C1 segment of cervical spinal cord (tissue), 14 donors: ENCODE results near the gene KIF1A.

Source experiments
- DNase-seq, 14 donors: peaks; one replicate each; lab custom pipeline; 2025; lab: John Stamatoyannopoulos, UW

The KIF1A gene

GRCh38 chr2:240819126-240819857, 727 bp downstream of the KIF1A start:
- peak in 2 of 14 donors; percentile 47 to 61 for DNase-seq

GRCh38 chr2:240818293-240819125, 1.5 kb downstream of the KIF1A start:
- peak in 9 of 14 donors; percentile 33 to 78 (median 59) for DNase-seq

- no peak for DNase-seq
These were observed 2.3 kb downstream of the KIF1A start for GRCh38 chr2:240817496-240818292.

- DNase-seq, result no peak
These were observed 3.2 kb downstream of the KIF1A start for GRCh38 chr2:240816584-240817495.

GRCh38 chr2:240815761-240816583, 4.0 kb downstream of the KIF1A start:
- DNase-seq, result no peak

GRCh38 chr2:240814946-240815760, 4.9 kb downstream of the KIF1A start:
- DNase-seq, result no peak

GRCh38 chr2:240814280-240814679, 5.7 kb downstream of the KIF1A start:
- DNase-seq, result no peak

GRCh38 chr2:240813231-240813921, 6.6 kb downstream of the KIF1A start:
- no peak for DNase-seq

- DNase-seq, result no peak
These were observed 7.3 kb downstream of the KIF1A start for GRCh38 chr2:240812721-240813120.

- no peak for DNase-seq
These were observed 7.7 kb downstream of the KIF1A start for GRCh38 chr2:240812301-240812680.

GRCh38 chr2:240811346-240812300, 8.4 kb downstream of the KIF1A start:
- DNase-seq, result no peak

- peak in 1 of 14 donors; percentile 38 for DNase-seq
These were observed 9.4 kb downstream of the KIF1A start for GRCh38 chr2:240810621-240811020.

GRCh38 chr2:240810199-240810598, 9.8 kb downstream of the KIF1A start:
- peak in 1 of 14 donors; percentile 38 for DNase-seq

GRCh38 chr2:240809276-240809675, 10.7 kb downstream of the KIF1A start:
- DNase-seq, result no peak

- no peak for DNase-seq
These were observed 13.6 kb downstream of the KIF1A start for GRCh38 chr2:240806459-240806858.

GRCh38 chr2:240806006-240806405, 14.0 kb downstream of the KIF1A start:
- DNase-seq, result no peak

- DNase-seq, result no peak
These were observed 16.8 kb downstream of the KIF1A start for GRCh38 chr2:240803191-240803590.
